CD4-positive, alpha-beta T cell (primary cell): ENCODE data around the gene MAL. TPM values are rescaled to one million over a fixed set of nuclear protein-coding genes. Genes with fewer than 3 reads are reported as not detected.
"Not testable (repeated sequence)": the region's sequence is repeated elsewhere in the genome, so short reads cannot be mapped to it uniquely, and the experiment has no call there.

Source experiments
- ATAC-seq: fragments of 200-7000 bp; cut with Tn5 transposase; one replicate; pipeline ENCODE4 v1.10.0; 2022; ENCODE audit warnings: mild to moderate bottlenecking; ENCODE audit not compliant: poor library complexity
- CTCF ChIA-PET: fragments of 350-600 bp; sonication (Branson Sonifier 250); formaldehyde crosslinking; loops from one replicate; lab custom pipeline; 2021; ENCODE audit warnings: antibody characterized with exemption, inconsistent platforms; lab: Charles Lee
- POLR2A ChIA-PET: fragments of 350-600 bp; sonication (Branson Sonifier 250); formaldehyde crosslinking; loops from one replicate; lab custom pipeline; 2021; ENCODE audit warnings: antibody characterized with exemption, inconsistent platforms; lab: Charles Lee
- DNase-seq, 14 experiments: peaks; one replicate each; pipeline ENCODE4 v3.0.0-alpha.2; 2013 to 2020; ENCODE audit warnings: mixed read lengths in 2 of 14
- H3K27ac ChIP-seq, 2 donors: one replicate each; pipeline versions ENCODE4 v1.5.1 to v1.7.0; 2013; ENCODE audit warnings: low read length in 2 of 2, low read depth in 1 of 2, mild to moderate bottlenecking in 1 of 2
- H3K27me3 ChIP-seq, 2 experiments: 1 replicate in 1 of 2; 2 replicates in 1 of 2; pipeline versions ENCODE4 v1.6.1 to v1.7.0; 2013; ENCODE audit warnings: low read length in 2 of 2, control low read depth in 1 of 2, mild to moderate bottlenecking in 1 of 2, moderate library complexity in 1 of 2; ENCODE audit not compliant: insufficient read depth in 2 of 2, control insufficient read depth in 1 of 2
- H3K36me3 ChIP-seq: one replicate; pipeline ENCODE4 v1.6.1; 2013; ENCODE audit warnings: low read length, control low read depth; ENCODE audit not compliant: insufficient read depth
- H3K4me1 ChIP-seq: one replicate; pipeline ENCODE4 v1.6.1; 2013; ENCODE audit warnings: low read length, control low read depth; ENCODE audit not compliant: insufficient read depth
- H3K4me3 ChIP-seq: one replicate; pipeline ENCODE4 v1.5.1; 2013; ENCODE audit warnings: mild to moderate bottlenecking, low read length, moderate library complexity
- H3K9me3 ChIP-seq, 2 experiments: 1 replicate in 1 of 2; 2 replicates in 1 of 2; pipeline versions ENCODE4 v1.6.1 to v1.7.0; 2013; ENCODE audit warnings: low read length in 2 of 2, mild to moderate bottlenecking in 2 of 2, control low read depth in 1 of 2, moderate library complexity in 1 of 2; ENCODE audit not compliant: control insufficient read depth in 1 of 2, insufficient read depth in 1 of 2
- H3K27ac Mint-ChIP-seq: one replicate; pipeline ENCODE4 v1.8.0; 2020; ENCODE audit warnings: mixed read lengths
- H3K27me3 Mint-ChIP-seq: one replicate; pipeline ENCODE4 v1.8.0; 2021; ENCODE audit warnings: mixed read lengths
- H3K36me3 Mint-ChIP-seq: one replicate; pipeline ENCODE4 v1.8.0; 2021; ENCODE audit warnings: low read depth, mixed read lengths
- H3K4me1 Mint-ChIP-seq: one replicate; pipeline ENCODE4 v1.8.0; 2021; ENCODE audit warnings: low read depth, mixed read lengths
- H3K4me3 Mint-ChIP-seq: one replicate; pipeline ENCODE4 v1.8.0; 2020; ENCODE audit warnings: mild to moderate bottlenecking, mixed read lengths
- H3K9me3 Mint-ChIP-seq: one replicate; pipeline ENCODE4 v1.8.0; 2020; ENCODE audit warnings: mixed read lengths
- intact Hi-C, 2 experiments: fragments of 100-400 bp; cut with DNase I in 1 of 2; cut with micrococcal nuclease in 1 of 2; formaldehyde crosslinking; loops; one replicate each; pipeline versions ENCODE4 v1.15.1 to v1.9.0; 2023 to 2025; cut with DNase I, micrococcal nuclease
- total RNA-seq, 174 experiments: library from RNA in 2 of 174; stranded (reverse) in 2 of 174; gene quantifications; one replicate each; pipeline ENCODE4 v1.2.3 and lab custom pipeline; 2021 to 2026
- TF ChIP-seq, protein P1 (sequence below): fragments of 200-600 bp; IDR thresholded peaks from one replicate; pipeline ENCODE4 v1.8.0; 2022; ENCODE audit warnings: antibody characterized with exemption, mild to moderate bottlenecking

The MAL gene
- total RNA-seq, 2 experiments from 2014 or later, result 101 to 102 TPM

DNA sequence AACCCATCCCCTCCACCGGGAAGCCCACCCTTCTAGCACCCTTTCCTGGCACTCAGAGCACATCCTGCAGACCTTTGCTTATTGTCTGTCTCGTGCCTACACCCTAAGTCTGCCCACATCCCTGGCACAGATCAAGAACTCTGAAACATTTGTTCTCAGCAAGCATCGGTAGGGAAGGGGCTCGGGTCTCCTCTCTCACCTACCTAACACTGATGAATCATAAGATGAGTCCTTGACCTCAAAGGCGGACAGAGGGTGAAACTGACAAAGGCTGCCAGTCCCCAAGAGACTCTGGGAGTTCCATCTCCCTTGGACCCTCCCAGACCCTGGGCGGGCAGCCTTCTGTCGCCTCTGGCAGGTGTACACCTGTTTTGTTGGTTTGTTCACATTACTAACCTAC lies 9.3 kb downstream of the MAL start:
- H3K36me3 Mint-ChIP-seq, result peaks cover 22% of the 10 kb centered on the region
- Histone ChIP-seq H3K36me3 (peaks cover 20% of the 10 kb centered on the region), H3K27ac (peak overlapping the region in 1 of 2 donors; percentile 22), H3K9me3 (no peaks in the 10 kb centered on the region), H3K4me3 (no peak overlapping the region), H3K4me1 (peaks cover 87% of the 10 kb centered on the region), H3K27me3 (no peaks in the 10 kb centered on the region)
- POLR2A ChIA-PET, result interaction anchor here (1.0 to 3.0 kb wide), 5 partner anchors 8 to 42 kb away, joined by 3 to 29 read pairs (median 6); partner anchors contain the start of gene MAL
- H3K4me1 Mint-ChIP-seq, result peaks cover 95% of the 10 kb centered on the region
- DNase-seq (peak in 1 of 14 experiments; percentile 8), ATAC-seq (no peak)
- H3K27me3 Mint-ChIP-seq, result no peaks in the 10 kb centered on the region
- no peak overlapping the region for H3K4me3 Mint-ChIP-seq
- H3K9me3 Mint-ChIP-seq, result peaks cover 2% of the 10 kb centered on the region
- peak overlapping the region; percentile 71 for H3K27ac Mint-ChIP-seq
- intact Hi-C loops, result no loop called here
- TF ChIP-seq, protein P1, sequence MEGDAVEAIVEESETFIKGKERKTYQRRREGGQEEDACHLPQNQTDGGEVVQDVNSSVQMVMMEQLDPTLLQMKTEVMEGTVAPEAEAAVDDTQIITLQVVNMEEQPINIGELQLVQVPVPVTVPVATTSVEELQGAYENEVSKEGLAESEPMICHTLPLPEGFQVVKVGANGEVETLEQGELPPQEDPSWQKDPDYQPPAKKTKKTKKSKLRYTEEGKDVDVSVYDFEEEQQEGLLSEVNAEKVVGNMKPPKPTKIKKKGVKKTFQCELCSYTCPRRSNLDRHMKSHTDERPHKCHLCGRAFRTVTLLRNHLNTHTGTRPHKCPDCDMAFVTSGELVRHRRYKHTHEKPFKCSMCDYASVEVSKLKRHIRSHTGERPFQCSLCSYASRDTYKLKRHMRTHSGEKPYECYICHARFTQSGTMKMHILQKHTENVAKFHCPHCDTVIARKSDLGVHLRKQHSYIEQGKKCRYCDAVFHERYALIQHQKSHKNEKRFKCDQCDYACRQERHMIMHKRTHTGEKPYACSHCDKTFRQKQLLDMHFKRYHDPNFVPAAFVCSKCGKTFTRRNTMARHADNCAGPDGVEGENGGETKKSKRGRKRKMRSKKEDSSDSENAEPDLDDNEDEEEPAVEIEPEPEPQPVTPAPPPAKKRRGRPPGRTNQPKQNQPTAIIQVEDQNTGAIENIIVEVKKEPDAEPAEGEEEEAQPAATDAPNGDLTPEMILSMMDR, result no peak
- CTCF ChIA-PET, result interaction anchor here (1.3 to 3.6 kb wide), 3 partner anchors 12 to 42 kb away, joined by 3 to 14 read pairs (median 4); no protein-coding TSS in a partner anchor

DNA sequence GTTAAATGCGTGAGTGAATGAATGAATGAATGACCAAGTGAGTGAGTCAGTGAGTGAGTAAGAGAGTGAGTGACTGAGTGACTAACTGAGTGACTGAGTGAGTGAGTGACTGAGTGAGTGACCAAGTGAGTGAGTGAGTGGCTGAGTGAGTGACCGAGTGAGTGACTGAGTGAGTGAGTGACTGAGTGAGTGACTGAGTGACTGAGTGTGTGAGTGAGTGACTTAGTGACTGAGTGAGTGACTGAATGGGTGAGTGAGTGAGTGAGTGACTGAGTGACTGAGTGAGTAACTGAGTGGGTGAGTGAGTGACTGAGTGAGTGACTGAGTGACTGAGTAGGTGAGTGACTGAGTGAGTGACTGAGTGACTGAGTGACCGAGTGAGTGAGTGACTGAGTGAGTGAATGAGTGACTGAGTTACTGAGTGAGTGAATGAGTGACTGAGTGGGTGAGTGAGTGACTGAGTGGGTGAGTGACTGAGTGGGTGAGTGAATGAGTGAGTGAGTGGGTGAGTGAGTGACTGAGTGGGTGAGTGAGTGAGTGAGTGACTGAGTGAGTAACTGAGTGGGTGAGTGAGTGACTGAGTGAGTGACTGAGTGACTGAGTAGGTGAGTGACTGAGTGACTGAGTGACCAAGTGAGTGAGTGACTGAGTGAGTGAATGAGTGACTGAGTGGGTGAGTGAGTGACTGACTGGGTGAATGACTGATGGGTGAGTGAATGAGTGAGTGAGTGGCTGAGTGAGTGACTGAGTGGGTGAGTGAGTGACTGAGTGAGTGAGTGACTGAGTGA lies 11.3 kb downstream of the MAL start:
- H3K4me1 Mint-ChIP-seq, result peaks cover 95% of the 10 kb centered on the region

DNA sequence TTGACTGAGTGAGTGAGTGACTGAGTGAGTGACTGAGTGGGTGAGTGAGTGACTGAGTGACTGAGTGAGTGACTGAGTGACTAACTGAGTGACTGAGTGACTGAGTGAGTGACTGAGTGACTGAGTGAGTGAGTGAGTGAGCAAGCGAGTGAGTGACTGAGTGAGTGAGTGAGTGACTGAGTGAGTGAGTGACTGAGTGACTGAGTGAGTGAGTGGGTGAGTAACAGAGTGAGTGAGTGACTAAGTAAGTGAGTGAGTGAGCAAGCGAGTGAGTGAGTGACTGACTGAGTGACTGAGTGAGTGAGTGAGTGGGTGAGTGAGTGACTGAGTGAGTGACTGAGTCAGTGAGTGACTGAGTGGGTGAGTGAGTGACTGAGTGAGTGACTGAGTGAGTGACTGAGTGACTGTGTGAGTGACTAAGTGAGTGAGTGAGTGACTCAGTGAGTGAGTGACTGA lies 11.9 kb downstream of the MAL start:
- H3K27me3 ChIP-seq, result no peaks in the 10 kb centered on the region
- H3K27ac Mint-ChIP-seq, result peak overlapping the region; percentile 71
- CTCF ChIA-PET, result no interaction called here
- ATAC-seq (no peak), DNase-seq (no peak)
- no peak overlapping the region for H3K4me3 ChIP-seq
- peaks cover 20% of the 10 kb centered on the region for H3K36me3 ChIP-seq
- H3K4me1 Mint-ChIP-seq, result peaks cover 98% of the 10 kb centered on the region
- TF ChIP-seq, protein P1, result no peak
- H3K36me3 Mint-ChIP-seq, result peaks cover 25% of the 10 kb centered on the region
- H3K4me1 ChIP-seq, result peaks cover 75% of the 10 kb centered on the region
- H3K4me3 Mint-ChIP-seq, result no peak overlapping the region
- peak overlapping the region; percentile 51 to 64 for H3K27ac ChIP-seq
- intact Hi-C loops, result no loop called here
- H3K9me3 Mint-ChIP-seq, result peaks cover 2% of the 10 kb centered on the region
- H3K9me3 ChIP-seq, result no peaks in the 10 kb centered on the region
- POLR2A ChIA-PET, result no interaction called here
- H3K27me3 Mint-ChIP-seq, result no peaks in the 10 kb centered on the region

More for the DNA sequence above, 11.3 kb downstream of the MAL start:
- DNase-seq (no peak), ATAC-seq (no peak)
- Histone ChIP-seq H3K27ac (peak overlapping the region; percentile 51 to 64), H3K36me3 (peaks cover 20% of the 10 kb centered on the region), H3K4me3 (no peak overlapping the region), H3K4me1 (peaks cover 75% of the 10 kb centered on the region), H3K9me3 (no peaks in the 10 kb centered on the region), H3K27me3 (no peaks in the 10 kb centered on the region)
- ChIA-PET POLR2A (no interaction called here), CTCF (no interaction called here)
- TF ChIP-seq, protein P1, result no peak
- peaks cover 23% of the 10 kb centered on the region for H3K36me3 Mint-ChIP-seq
- peak overlapping the region; percentile 71 for H3K27ac Mint-ChIP-seq
- peaks cover 2% of the 10 kb centered on the region for H3K9me3 Mint-ChIP-seq
- H3K4me3 Mint-ChIP-seq, result no peak overlapping the region
- intact Hi-C loops, result no loop called here
- no peaks in the 10 kb centered on the region for H3K27me3 Mint-ChIP-seq

DNA sequence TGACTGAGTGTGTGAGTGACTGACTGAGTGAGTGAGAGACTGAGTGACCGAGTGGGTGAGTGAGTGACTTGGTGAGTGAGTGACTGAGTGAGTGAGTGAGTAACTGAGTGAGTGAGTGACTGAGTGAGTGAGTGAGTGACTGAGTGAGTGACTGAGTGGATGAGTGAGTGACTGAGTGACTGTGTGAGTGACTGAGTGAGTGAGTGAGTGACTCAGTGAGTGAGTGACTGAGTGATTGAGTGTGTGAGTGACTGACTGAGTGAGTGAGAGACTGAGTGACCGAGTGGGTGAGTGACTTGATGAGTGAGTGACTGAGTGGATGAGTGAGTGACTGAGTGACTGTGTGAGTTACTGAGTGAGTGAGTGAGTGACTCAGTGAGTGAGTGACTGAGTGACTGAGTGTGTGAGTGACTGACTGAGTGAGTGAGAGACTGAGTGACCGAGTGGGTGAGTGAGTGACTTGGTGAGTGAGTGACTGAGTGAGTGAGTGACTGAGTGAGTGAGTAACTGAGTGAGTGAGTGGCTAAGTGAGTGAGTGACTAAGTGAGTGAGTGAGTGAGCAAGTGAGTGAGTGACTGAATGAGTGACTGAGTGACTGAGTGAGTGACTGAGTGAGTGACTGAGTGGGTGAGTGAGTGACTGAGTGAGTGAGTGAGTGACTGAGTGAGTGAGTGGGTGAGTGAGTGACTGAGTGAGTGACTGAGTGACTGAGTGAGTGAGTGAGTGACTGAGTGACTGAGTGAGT lies 12.5 kb downstream of the MAL start:
- CTCF ChIA-PET, H3K9me3 ChIP-seq, ATAC-seq, H3K4me3 Mint-ChIP-seq, intact Hi-C loops, H3K9me3 Mint-ChIP-seq, POLR2A ChIA-PET, H3K27me3 ChIP-seq, H3K4me3 ChIP-seq, DNase-seq, H3K27me3 Mint-ChIP-seq: not testable (repeated sequence)
- peak overlapping the region; percentile 71 for H3K27ac Mint-ChIP-seq
- H3K27ac ChIP-seq, result peak overlapping the region; percentile 48 to 51
- H3K36me3 Mint-ChIP-seq, result peaks cover 21% of the 10 kb centered on the region
- H3K4me1 Mint-ChIP-seq, result peaks cover 99% of the 10 kb centered on the region
- H3K36me3 ChIP-seq, result peaks cover 20% of the 10 kb centered on the region
- peaks cover 75% of the 10 kb centered on the region for H3K4me1 ChIP-seq
